Transverse colon (tissue), 4 donors: Measurements from ENCODE around the gene PDIA4.

Experiments
- EP300 ChIP-seq: sonication (generic); formaldehyde crosslinking; IDR thresholded peaks from one replicate; pipeline ENCODE4 v1.6.1; 2017; ENCODE audit warnings: antibody characterized with exemption, low read depth
- POLR2A ChIP-seq: fragments of 450-650 bp; IDR thresholded peaks from one replicate; pipeline ENCODE4 v1.6.1; 2016; ENCODE audit warnings: antibody characterized with exemption, mild to moderate bottlenecking, moderate library complexity
- POLR2AphosphoS5 ChIP-seq, 3 donors: sonication (generic); formaldehyde crosslinking; IDR thresholded peaks; one replicate each; pipeline ENCODE4 v1.6.1; 2016; ENCODE audit warnings: antibody characterized with exemption in 3 of 3
- TF ChIP-seq, protein P1 (sequence below), 5 experiments: fragments of 200-600 bp in 3 of 5; fragments of 450-650 bp in 2 of 5; sonication (generic) in 3 of 5; IDR thresholded peaks; 1 replicate in 2 of 5; 2 replicates in 3 of 5; pipeline ENCODE4 v1.5.1; 2016 to 2017; ENCODE audit warnings: antibody characterized with exemption in 5 of 5, inconsistent platforms in 3 of 5, mild to moderate bottlenecking in 2 of 5, moderate library complexity in 1 of 5

DNA sequence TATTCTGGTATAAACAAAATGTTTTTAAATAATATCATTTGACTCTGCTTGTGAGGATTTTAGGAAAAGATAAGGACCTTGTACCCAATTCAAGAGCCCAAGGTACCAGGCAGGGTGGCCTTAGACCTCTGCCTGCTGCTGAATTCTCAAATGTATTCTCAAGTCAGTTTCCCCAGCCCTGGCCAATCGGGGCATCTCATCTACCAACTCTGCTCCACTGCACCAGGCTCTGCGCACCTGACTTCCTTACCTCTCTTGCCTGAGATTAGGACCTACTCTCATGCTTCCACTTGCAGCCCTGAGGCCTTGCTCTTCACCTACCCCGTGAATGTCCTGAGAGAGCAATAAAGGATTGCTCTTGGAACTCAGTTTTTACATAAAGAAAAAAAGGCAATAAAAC, 74.6 kb downstream of the PDIA4 start:
- TF ChIP-seq, protein P1, sequence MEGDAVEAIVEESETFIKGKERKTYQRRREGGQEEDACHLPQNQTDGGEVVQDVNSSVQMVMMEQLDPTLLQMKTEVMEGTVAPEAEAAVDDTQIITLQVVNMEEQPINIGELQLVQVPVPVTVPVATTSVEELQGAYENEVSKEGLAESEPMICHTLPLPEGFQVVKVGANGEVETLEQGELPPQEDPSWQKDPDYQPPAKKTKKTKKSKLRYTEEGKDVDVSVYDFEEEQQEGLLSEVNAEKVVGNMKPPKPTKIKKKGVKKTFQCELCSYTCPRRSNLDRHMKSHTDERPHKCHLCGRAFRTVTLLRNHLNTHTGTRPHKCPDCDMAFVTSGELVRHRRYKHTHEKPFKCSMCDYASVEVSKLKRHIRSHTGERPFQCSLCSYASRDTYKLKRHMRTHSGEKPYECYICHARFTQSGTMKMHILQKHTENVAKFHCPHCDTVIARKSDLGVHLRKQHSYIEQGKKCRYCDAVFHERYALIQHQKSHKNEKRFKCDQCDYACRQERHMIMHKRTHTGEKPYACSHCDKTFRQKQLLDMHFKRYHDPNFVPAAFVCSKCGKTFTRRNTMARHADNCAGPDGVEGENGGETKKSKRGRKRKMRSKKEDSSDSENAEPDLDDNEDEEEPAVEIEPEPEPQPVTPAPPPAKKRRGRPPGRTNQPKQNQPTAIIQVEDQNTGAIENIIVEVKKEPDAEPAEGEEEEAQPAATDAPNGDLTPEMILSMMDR (IDR thresholded peaks at IDR 0.05): no peak
- no peak for TF ChIP-seq EP300
- no peak for TF ChIP-seq POLR2A
- TF ChIP-seq POLR2AphosphoS5 (IDR thresholded peaks at IDR 0.05): no peak
